ENCODE data around the gene NFYC. TPM values are rescaled to one million over a fixed set of nuclear protein-coding genes. Genes with fewer than 3 reads are reported as not detected.

Gene NFYC
- total RNA-seq, 1 experiment from 2014 or later = 63.3 TPM

GRCh38 chr1:40751802-40752201 lies 60.3 kb downstream of the NFYC start:
- H3K36me3 ChIP-seq (ENCODE audit: control insufficient read depth in 1 of 2, insufficient read depth in 2 of 2, low read length in 2 of 2) = peaks cover 17 to 20% of the 10 kb centered on the region in 2 experiments
- DNase-seq (ENCODE audit: low read depth, low spot score) (no peak), ATAC-seq (no peak)
- H3K4me2 ChIP-seq (ENCODE audit: low read length) = no peak overlapping the region
- no peaks in the 10 kb centered on the region for H3K27me3 ChIP-seq (ENCODE audit: insufficient read depth, low read length)
- H3K9ac ChIP-seq (ENCODE audit: low read length) = no peak overlapping the region
- no peaks in the 10 kb centered on the region; the same call in 1 of the 2 replicates for H3K79me2 ChIP-seq (ENCODE audit: insufficient read depth, low read length)
- no peak overlapping the region for H2AFZ ChIP-seq (ENCODE audit: low read depth, low read length, poor library complexity, severe bottlenecking)
- peak; percentile 27; the same call in 1 of the 2 replicates for TF ChIP-seq FOSL1 (IDR thresholded peaks at IDR 0.05; ENCODE audit: low read depth)
- no peak for TF ChIP-seq ATF3 (IDR thresholded peaks at IDR 0.05)
- no peak for TF ChIP-seq SRF (IDR thresholded peaks at IDR 0.05; ENCODE audit: low read depth)
- ChIA-PET CTCF (no interaction called here), RAD21 (ENCODE audit: low non-redundant PET in 1 of 2, low total read pairs in 2 of 2, uncharacterized antibody in 2 of 2, unreplicated experiment in 2 of 2) (no interaction called here), POLR2A (no interaction called here)
- H3K4me3 ChIP-seq (replicated peaks in 1 of 2; ENCODE audit: low read depth in 1 of 2, low read length in 2 of 2) = no peak overlapping the region
- no peaks in the 10 kb centered on the region for H3K9me2 ChIP-seq (ENCODE audit: insufficient read depth)
- peaks cover 4% of the 10 kb centered on the region in 2 experiments; a peak in 2 of 4 replicates for H3K4me1 ChIP-seq (ENCODE audit: control insufficient read depth in 1 of 2, insufficient read depth in 2 of 2, low read length in 2 of 2)
- H3K27ac ChIP-seq (ENCODE audit: low read depth, low read length) = no peak overlapping the region
- intact Hi-C loops (cut with micrococcal nuclease) = no loop called here
- H4K20me1 ChIP-seq (ENCODE audit: insufficient read depth) = no peaks in the 10 kb centered on the region
- H3K9me3 ChIP-seq (ENCODE audit: control insufficient read depth in 1 of 2, insufficient read depth in 1 of 2, low read depth in 1 of 2, low read length in 2 of 2) = no peaks in the 10 kb centered on the region
- no TSS peak for BruUV-seq (replicated peaks)

GRCh38 chr1:40753142-40753882 lies 61.8 kb downstream of the NFYC start:
- DNase-seq (ENCODE audit: low read depth, low spot score) (no peak), ATAC-seq (no peak)
- Histone ChIP-seq H3K9me2 (ENCODE audit: insufficient read depth) (no peaks in the 10 kb centered on the region), H4K20me1 (ENCODE audit: insufficient read depth) (no peaks in the 10 kb centered on the region), H3K27me3 (ENCODE audit: insufficient read depth, low read length) (no peaks in the 10 kb centered on the region), H3K4me3 (replicated peaks in 1 of 2; ENCODE audit: low read depth in 1 of 2, low read length in 2 of 2) (no peak overlapping the region), H3K36me3 (ENCODE audit: control insufficient read depth in 1 of 2, insufficient read depth in 2 of 2, low read length in 2 of 2) (peaks cover 20 to 21% of the 10 kb centered on the region in 2 experiments), H3K27ac (ENCODE audit: low read depth, low read length) (no peak overlapping the region), H2AFZ (ENCODE audit: low read depth, low read length, poor library complexity, severe bottlenecking) (no peak overlapping the region), H3K9ac (ENCODE audit: low read length) (no peak overlapping the region), H3K4me1 (ENCODE audit: control insufficient read depth in 1 of 2, insufficient read depth in 2 of 2, low read length in 2 of 2) (peaks cover 4% of the 10 kb centered on the region in 2 experiments; a peak in 2 of 4 replicates), H3K9me3 (ENCODE audit: control insufficient read depth in 1 of 2, insufficient read depth in 1 of 2, low read depth in 1 of 2, low read length in 2 of 2) (no peaks in the 10 kb centered on the region), H3K79me2 (ENCODE audit: insufficient read depth, low read length) (no peaks in the 10 kb centered on the region), H3K4me2 (ENCODE audit: low read length) (no peak overlapping the region)
- CTCF ChIA-PET = interaction anchor here (0.9 kb wide), 1 partner anchor 20 kb away, joined by 5 read pairs; no protein-coding TSS in a partner anchor
- RAD21 ChIA-PET (ENCODE audit: low non-redundant PET in 1 of 2, low total read pairs in 2 of 2, uncharacterized antibody in 2 of 2, unreplicated experiment in 2 of 2) = no interaction called here
- no peak for TF ChIP-seq MAX (IDR thresholded peaks at IDR 0.05)
- TF ChIP-seq EZH2phosphoT487 (IDR thresholded peaks at IDR 0.05; ENCODE audit: borderline replicate concordance) = no peak
- TF ChIP-seq ZNF274 (IDR thresholded peaks at IDR 0.05; ENCODE audit: low read depth, low read length) = no peak
- TF ChIP-seq TCF7L2 (IDR thresholded peaks at IDR 0.05; ENCODE audit: borderline replicate concordance, extremely low read depth, insufficient read depth, insufficient read length) = no peak
- TF ChIP-seq FOSL1 (IDR thresholded peaks at IDR 0.05; ENCODE audit: low read depth) = no peak
- no peak for TF ChIP-seq CBX3 (IDR thresholded peaks at IDR 0.05; ENCODE audit: low read depth)
- no peak for TF ChIP-seq ZBTB33 (IDR thresholded peaks at IDR 0.05; ENCODE audit: extremely low read depth, insufficient replicate concordance, low read length)
- TF ChIP-seq EGR1 (IDR thresholded peaks at IDR 0.05; ENCODE audit: low read depth) = no peak
- no peak for TF ChIP-seq JUND (IDR thresholded peaks at IDR 0.05)
- no peak for TF ChIP-seq EZH2 (IDR thresholded peaks at IDR 0.05)
- no peak for TF ChIP-seq YY1 (IDR thresholded peaks at IDR 0.05; ENCODE audit: extremely low read depth, insufficient replicate concordance, low read depth, low read length)
- no peak for TF ChIP-seq POLR2AphosphoS5 (IDR thresholded peaks at IDR 0.05; ENCODE audit: low read depth, low read length)
- TF ChIP-seq ATF3 (IDR thresholded peaks at IDR 0.05) = no peak
- no peak for TF ChIP-seq ZFX (IDR thresholded peaks at IDR 0.05)
- TF ChIP-seq ELF1 (IDR thresholded peaks at IDR 0.05; ENCODE audit: borderline replicate concordance, low read depth) = no peak
- no peak for TF ChIP-seq RAD21 (IDR thresholded peaks at IDR 0.05; ENCODE audit: low read depth)
- no peak for TF ChIP-seq CEBPB (IDR thresholded peaks at IDR 0.05; ENCODE audit: low read depth)
- TF ChIP-seq SRF (IDR thresholded peaks at IDR 0.05; ENCODE audit: low read depth) = no peak
- TF ChIP-seq POLR2A (IDR thresholded peaks at IDR 0.05; ENCODE audit: borderline replicate concordance, extremely low read depth, insufficient read depth, insufficient read length) = no peak
- POLR2A ChIA-PET = no interaction called here
- intact Hi-C loops (cut with micrococcal nuclease) = no loop called here
- no TSS peak for BruUV-seq (replicated peaks)
